ENCODE data around the gene RBPJL. TPM values are rescaled to one million over a fixed set of nuclear protein-coding genes. Genes with fewer than 3 reads are reported as not detected.

RBPJL gene, protein sequence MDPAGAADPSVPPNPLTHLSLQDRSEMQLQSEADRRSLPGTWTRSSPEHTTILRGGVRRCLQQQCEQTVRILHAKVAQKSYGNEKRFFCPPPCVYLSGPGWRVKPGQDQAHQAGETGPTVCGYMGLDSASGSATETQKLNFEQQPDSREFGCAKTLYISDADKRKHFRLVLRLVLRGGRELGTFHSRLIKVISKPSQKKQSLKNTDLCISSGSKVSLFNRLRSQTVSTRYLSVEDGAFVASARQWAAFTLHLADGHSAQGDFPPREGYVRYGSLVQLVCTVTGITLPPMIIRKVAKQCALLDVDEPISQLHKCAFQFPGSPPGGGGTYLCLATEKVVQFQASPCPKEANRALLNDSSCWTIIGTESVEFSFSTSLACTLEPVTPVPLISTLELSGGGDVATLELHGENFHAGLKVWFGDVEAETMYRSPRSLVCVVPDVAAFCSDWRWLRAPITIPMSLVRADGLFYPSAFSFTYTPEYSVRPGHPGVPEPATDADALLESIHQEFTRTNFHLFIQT
- total RNA-seq (2022; extraction: Qiagen RNA extraction), result not detected in 5 replicates

DNA sequence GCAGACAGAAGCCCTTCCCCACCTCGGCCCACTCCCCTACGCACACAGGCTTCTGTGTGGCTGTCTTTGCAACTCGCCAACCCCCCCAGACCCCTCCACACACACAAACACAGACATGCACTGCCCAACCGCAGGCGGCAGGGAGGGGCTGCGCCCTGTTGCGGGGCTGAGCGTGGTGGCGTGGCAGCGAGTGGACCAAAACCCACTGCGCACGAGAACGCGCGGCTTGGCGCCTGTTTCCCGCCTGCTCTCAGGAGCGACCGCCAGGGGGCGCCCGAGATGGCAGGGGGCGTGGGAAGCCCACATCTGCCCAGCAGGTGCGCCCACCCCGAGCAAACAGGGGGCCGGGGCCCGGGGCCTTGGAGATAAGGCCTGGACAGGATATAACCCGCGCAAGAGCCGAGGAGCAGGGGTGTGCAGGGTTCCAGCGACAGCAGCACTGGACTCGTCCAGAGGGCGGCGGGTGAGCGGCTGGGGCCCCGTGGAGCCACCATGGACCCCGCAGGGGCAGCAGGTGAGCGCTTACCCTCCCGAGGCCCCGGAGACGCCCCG is at the start of gene RBPJL:
RBPJL (plus strand) TSS at position 410 of the 552 bp plus-strand sequence; CDS start at position 493, 83 bp downstream.

DNA sequence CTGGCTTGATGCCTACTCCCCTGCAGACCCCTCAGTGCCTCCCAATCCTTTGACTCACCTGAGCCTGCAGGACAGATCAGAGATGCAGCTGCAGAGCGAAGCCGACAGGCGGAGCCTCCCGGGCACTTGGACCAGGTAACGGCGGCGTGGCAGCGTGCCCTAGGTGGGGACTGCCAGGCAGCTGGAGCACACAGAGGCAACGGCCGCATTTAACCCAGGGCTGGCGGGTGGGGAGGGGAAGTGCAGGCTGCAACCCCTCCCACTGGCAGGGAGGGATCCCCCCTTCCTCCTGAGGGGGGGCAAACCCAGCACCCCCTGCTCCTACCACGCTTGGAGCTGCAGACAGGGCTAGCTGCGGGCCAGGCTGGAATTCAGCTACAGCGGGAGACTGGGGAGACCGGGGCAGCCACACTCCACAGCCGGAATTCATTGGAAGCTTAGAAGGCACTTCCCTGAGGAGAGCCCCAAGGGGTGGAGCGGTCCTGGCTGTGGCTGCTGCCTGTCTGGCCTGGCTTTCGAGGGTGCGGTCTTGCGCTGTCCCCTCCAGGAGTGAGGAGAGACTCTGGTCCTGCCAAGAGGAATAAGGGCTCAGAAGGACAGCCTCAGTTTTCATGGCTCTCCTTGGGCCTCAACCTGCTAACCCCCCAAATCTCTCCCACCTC is 1.6 kb downstream of the RBPJL start, which contains the start of gene MATN4:
MATN4 (minus strand) TSS at position 183 of the 662 bp plus-strand sequence. CDS start 2,717 bp downstream, outside the sequence.

DNA sequence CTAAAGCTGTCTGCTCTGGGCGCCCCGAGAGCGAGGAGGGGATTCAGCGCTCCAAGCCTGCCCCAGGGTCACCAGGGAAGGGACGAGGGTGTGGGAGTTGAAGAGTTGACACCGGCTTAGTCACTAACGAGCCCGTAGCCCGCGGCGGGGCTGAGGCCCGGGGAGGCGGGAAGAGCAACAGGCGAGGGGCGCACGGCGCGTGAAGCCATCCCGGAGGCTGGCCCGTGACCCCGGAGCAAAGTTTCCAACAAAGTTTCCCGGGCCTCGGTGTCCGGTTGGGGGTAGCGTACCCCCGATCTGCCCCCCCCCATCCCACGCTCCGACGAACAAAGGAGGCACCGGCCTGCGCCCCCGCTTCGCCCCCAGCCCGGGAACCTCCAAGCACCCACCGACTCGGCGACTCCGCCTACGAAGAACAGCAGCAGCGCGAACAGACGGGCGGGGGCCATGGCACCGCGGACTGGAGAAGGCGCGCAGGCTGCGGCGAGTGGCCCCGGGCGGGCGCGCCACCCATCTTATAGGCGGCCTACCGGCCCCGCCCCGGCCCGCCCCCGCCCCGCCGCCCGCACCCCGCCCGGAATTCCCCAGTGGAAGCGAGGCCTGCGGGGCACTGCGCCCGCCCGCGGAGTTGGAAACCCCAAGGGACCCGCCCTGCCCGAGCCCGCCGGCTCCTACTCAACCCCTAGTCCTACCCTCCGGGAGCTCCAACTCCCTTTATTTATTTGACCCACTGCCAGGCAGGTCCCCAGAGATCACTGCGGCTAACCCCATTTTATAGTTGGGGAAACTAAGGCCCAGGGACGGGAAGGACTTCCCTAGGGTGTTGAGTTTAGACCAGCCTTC is 41.5 kb downstream of the RBPJL start, which contains the start of gene SDC4:
SDC4 (minus strand) TSS at position 489 of the 843 bp plus-strand sequence; CDS start at position 449, 40 bp downstream.

DNA sequence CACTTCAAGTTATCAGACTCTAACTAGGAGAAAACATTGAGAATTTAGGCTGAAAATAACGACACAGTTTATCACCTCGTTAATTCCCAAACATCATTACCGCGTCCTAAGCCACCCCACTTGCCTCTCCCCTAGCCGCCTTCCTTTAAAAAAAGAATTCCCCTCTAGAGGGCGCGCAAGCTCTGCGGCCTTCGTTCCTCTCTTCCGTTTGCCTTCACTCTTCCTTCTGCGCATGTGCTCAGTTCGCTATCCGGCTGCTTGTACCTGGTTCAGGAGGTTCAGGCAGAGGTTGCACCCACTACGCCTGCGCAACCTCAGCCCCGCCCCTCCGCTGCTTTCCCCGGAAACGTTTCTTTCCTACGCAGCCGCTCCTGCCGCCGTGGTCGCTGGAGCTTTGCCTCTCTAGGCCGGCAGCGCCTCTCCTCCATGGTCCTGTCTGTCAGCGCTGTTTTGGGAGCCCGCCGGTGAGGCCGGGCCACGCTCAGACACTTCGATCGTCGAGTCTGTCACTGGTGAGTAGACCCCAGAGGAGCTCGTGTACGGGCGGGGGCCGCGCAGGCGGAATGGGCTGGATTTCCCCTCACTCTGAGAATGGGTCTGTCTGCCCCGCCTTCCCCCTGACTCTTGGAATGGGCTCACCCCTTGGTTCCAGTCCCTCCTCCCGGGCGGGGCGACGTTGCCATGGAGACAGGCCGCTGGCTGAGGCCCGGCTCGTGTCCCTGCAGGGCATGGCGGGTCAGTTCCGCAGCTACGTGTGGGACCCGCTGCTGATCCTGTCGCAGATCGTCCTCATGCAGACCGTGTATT is 56.4 kb downstream of the RBPJL start, which contains the start of gene SYS1:
SYS1 (plus strand) TSS at position 353 of the 807 bp plus-strand sequence; CDS start at position 729, 376 bp downstream.

Other genes starting within 250 kb of the RBPJL start
- gene KCNS1, start 205.7 kb upstream of the RBPJL start, total RNA-seq (2022; extraction: Qiagen RNA extraction), result not detected in 5 replicates
- not detected in 5 replicates for gene WFDC5, start 191.7 kb upstream of the RBPJL start, total RNA-seq (2022; extraction: Qiagen RNA extraction)
- gene WFDC12, start 182.4 kb upstream of the RBPJL start, total RNA-seq (2022; extraction: Qiagen RNA extraction), result not detected in 5 replicates
- gene PI3, start 131.9 kb upstream of the RBPJL start, total RNA-seq (2022; extraction: Qiagen RNA extraction), result 2.2 to 4.2 TPM (median 3.7 TPM) in 5 replicates
- gene SEMG1, start 99.8 kb upstream of the RBPJL start, total RNA-seq (2022; extraction: Qiagen RNA extraction), result not detected in 5 replicates
- not detected in 5 replicates for gene SEMG2, start 85.5 kb upstream of the RBPJL start, total RNA-seq (2022; extraction: Qiagen RNA extraction)
- 7.2 to 15.2 TPM (median 11.4 TPM) in 5 replicates for gene SLPI, start 52.3 kb upstream of the RBPJL start, total RNA-seq (2022; extraction: Qiagen RNA extraction)
- 0.09 to 0.26 TPM (median 0.15 TPM) in 4 of 5 replicates, not detected in the other for gene MATN4, start 1.5 kb downstream of the RBPJL start, total RNA-seq (2022; extraction: Qiagen RNA extraction)
- 102 to 115 TPM (median 106 TPM) in 5 replicates for gene SDC4, start 41.6 kb downstream of the RBPJL start, total RNA-seq (2022; extraction: Qiagen RNA extraction)
- 22.2 to 33.8 TPM (median 31.0 TPM) in 5 replicates for gene SYS1, start 56.3 kb downstream of the RBPJL start, total RNA-seq (2022; extraction: Qiagen RNA extraction)
- not detected in 5 replicates for gene TP53TG5, start 71.5 kb downstream of the RBPJL start, total RNA-seq (2022; extraction: Qiagen RNA extraction)
- 26.1 to 30.6 TPM (median 27.3 TPM) in 5 replicates for gene DBNDD2, start 101.4 kb downstream of the RBPJL start, total RNA-seq (2022; extraction: Qiagen RNA extraction)
- 94.5 to 103 TPM (median 96.9 TPM) in 5 replicates for gene PIGT, start 109.3 kb downstream of the RBPJL start, total RNA-seq (2022; extraction: Qiagen RNA extraction)
- gene WFDC2, start 162.9 kb downstream of the RBPJL start, total RNA-seq (2022; extraction: Qiagen RNA extraction), result not detected in 5 replicates
- not detected in 5 replicates for gene SPINT3, start 208.8 kb downstream of the RBPJL start, total RNA-seq (2022; extraction: Qiagen RNA extraction)
- gene WFDC6, start 232.6 kb downstream of the RBPJL start, total RNA-seq (2022; extraction: Qiagen RNA extraction), result not detected in 5 replicates
- gene EPPIN, start 240.6 kb downstream of the RBPJL start, total RNA-seq (2022; extraction: Qiagen RNA extraction), result not detected in 5 replicates